Fibroblast of lung (primary cell): Measurements from ENCODE around the gene NUDT8. TPM values are rescaled to one million over a fixed set of nuclear protein-coding genes. Genes with fewer than 3 reads are reported as not detected.

Experiments used
- DNase-seq, 2 donors: peaks; one replicate each; pipeline versions ENCODE4 v3.0.0 to v3.0.0-alpha.2; 2010; ENCODE audit warnings: low read depth in 2 of 2
- H2AFZ ChIP-seq: 2 replicates; pipeline ENCODE4 v1.5.1; 2012; ENCODE audit warnings: low read length, control low read depth, inconsistent platforms
- H3K27ac ChIP-seq: 2 replicates; pipeline ENCODE4 v1.5.1; 2011; ENCODE audit warnings: low read length, control low read depth; ENCODE audit not compliant: insufficient read depth
- H3K27me3 ChIP-seq: 2 replicates; pipeline ENCODE4 v1.5.1; 2011; ENCODE audit warnings: mild to moderate bottlenecking, low read length; ENCODE audit not compliant: control insufficient read depth, insufficient read depth
- H3K36me3 ChIP-seq: 2 replicates; pipeline ENCODE4 v1.5.1; 2011; ENCODE audit warnings: low read length; ENCODE audit not compliant: control insufficient read depth, insufficient read depth
- H3K4me1 ChIP-seq: 2 replicates; pipeline ENCODE4 v1.5.1; 2011; ENCODE audit warnings: low read length; ENCODE audit not compliant: control insufficient read depth, insufficient read depth; ENCODE audit errors: extremely low read depth
- H3K4me2 ChIP-seq: 2 replicates; pipeline ENCODE4 v1.5.1; 2011; ENCODE audit warnings: low read length, control low read depth; ENCODE audit not compliant: insufficient read depth; ENCODE audit errors: extremely low read depth
- H3K4me3 ChIP-seq, 4 experiments: fragments of 200-600 bp in 1 of 4; sonication (generic) in 1 of 4; replicated peaks in 1 of 4; 2 replicates each; pipeline ENCODE4 v1.5.1; 2011 to 2016; ENCODE audit warnings: low read length in 4 of 4, low read depth in 3 of 4, mild to moderate bottlenecking in 3 of 4, control low read depth in 2 of 4, inconsistent platforms in 1 of 4, mixed read lengths in 1 of 4; ENCODE audit not compliant: insufficient read depth in 1 of 4; ENCODE audit errors: control extremely low read depth in 1 of 4
- H3K79me2 ChIP-seq: 2 replicates; pipeline ENCODE4 v1.5.1; 2012; ENCODE audit warnings: mild to moderate bottlenecking, low read length, inconsistent platforms; ENCODE audit not compliant: control insufficient read depth, insufficient read depth
- H3K9ac ChIP-seq: 2 replicates; pipeline ENCODE4 v1.5.1; 2011; ENCODE audit warnings: mild to moderate bottlenecking, low read length, control low read depth; ENCODE audit not compliant: insufficient read depth
- H3K9me3 ChIP-seq: 2 replicates; pipeline ENCODE4 v1.5.1; 2012; ENCODE audit warnings: low read depth, low read length; ENCODE audit not compliant: control insufficient read depth, insufficient read depth
- H4K20me1 ChIP-seq: 2 replicates; pipeline ENCODE4 v1.5.1; 2011; ENCODE audit warnings: low read length; ENCODE audit not compliant: control insufficient read depth, insufficient read depth; ENCODE audit errors: extremely low read depth
- CTCF ChIP-seq, 2 donors: IDR thresholded peaks in 1 of 2; conservative IDR thresholded peaks in 1 of 2; 1 replicate in 1 of 2; 2 replicates in 1 of 2; pipeline ENCODE4 v1.5.1; 2011 to 2012; ENCODE audit warnings: low read length in 2 of 2, control low read depth in 1 of 2, inconsistent platforms in 1 of 2, low read depth in 1 of 2, mild to moderate bottlenecking in 1 of 2
- EZH2 ChIP-seq: IDR thresholded peaks from 2 replicates; pipeline ENCODE4 v1.5.1; 2012; ENCODE audit warnings: low read length, control low read depth, mild to moderate bottlenecking; ENCODE audit errors: missing control alignments
- polyA plus RNA-seq, 2 donors: library from polyadenylated mRNA; depleted of rRNA in 1 of 2; stranded (reverse) in 1 of 2; unstranded in 1 of 2; fragments of >200 nt; gene quantifications; 2 replicates each; pipeline ENCODE4 v1.2.1, GENCODE V29; 2011 to 2012; ENCODE audit warnings: missing spikeins in 1 of 2
- total RNA-seq: library from RNA; depleted of rRNA; stranded (reverse); fragments of >200 nt; gene quantifications from 2 replicates; pipeline ENCODE4 v1.2.1, GENCODE V29; 2014

Gene NUDT8
- total and polyA plus RNA-seq, 2 donors (not counting 1 experiment from before 2014, with no cell fraction given): 0.90 to 5.0 TPM

- H2AFZ ChIP-seq: no peak overlapping the region
- no peaks in the 10 kb centered on the region for H3K9me3 ChIP-seq
- no peaks in the 10 kb centered on the region for H3K4me1 ChIP-seq
- H3K79me2 ChIP-seq: no peaks in the 10 kb centered on the region
- no peak for DNase-seq
- no peaks in the 10 kb centered on the region for H4K20me1 ChIP-seq
- peaks cover 15% of the 10 kb centered on the region for H3K27me3 ChIP-seq
- H3K9ac ChIP-seq: no peak overlapping the region
- no peaks in the 10 kb centered on the region for H3K36me3 ChIP-seq
- H3K4me2 ChIP-seq: no peak overlapping the region
- H3K27ac ChIP-seq: no peak overlapping the region
- H3K4me3 ChIP-seq: no peak overlapping the region
- no peak for TF ChIP-seq CTCF (conservative IDR thresholded peaks at IDR 0.05 in 1 of 2, IDR thresholded peaks at IDR 0.05 in 1 of 2; ENCODE audit: low read depth in 1 of 2, low read length in 2 of 2)
These were observed 12.3 kb downstream of the NUDT8 start for GRCh38 chr11:67617243-67617953.

GRCh38 chr11:67616431-67617242 lies 13.1 kb downstream of the NUDT8 start:
- Histone ChIP-seq H3K4me2 (no peak overlapping the region), H3K4me3 (no peak overlapping the region), H3K9ac (no peak overlapping the region), H3K27me3 (peaks cover 15% of the 10 kb centered on the region), H3K36me3 (no peaks in the 10 kb centered on the region), H2AFZ (no peak overlapping the region), H4K20me1 (no peaks in the 10 kb centered on the region), H3K4me1 (no peaks in the 10 kb centered on the region), H3K27ac (no peak overlapping the region), H3K9me3 (no peaks in the 10 kb centered on the region), H3K79me2 (no peaks in the 10 kb centered on the region)
- no peak for TF ChIP-seq EZH2
- no peak for TF ChIP-seq CTCF (conservative IDR thresholded peaks at IDR 0.05 in 1 of 2, IDR thresholded peaks at IDR 0.05 in 1 of 2; ENCODE audit: low read depth in 1 of 2, low read length in 2 of 2)
- DNase-seq: no peak

DNA sequence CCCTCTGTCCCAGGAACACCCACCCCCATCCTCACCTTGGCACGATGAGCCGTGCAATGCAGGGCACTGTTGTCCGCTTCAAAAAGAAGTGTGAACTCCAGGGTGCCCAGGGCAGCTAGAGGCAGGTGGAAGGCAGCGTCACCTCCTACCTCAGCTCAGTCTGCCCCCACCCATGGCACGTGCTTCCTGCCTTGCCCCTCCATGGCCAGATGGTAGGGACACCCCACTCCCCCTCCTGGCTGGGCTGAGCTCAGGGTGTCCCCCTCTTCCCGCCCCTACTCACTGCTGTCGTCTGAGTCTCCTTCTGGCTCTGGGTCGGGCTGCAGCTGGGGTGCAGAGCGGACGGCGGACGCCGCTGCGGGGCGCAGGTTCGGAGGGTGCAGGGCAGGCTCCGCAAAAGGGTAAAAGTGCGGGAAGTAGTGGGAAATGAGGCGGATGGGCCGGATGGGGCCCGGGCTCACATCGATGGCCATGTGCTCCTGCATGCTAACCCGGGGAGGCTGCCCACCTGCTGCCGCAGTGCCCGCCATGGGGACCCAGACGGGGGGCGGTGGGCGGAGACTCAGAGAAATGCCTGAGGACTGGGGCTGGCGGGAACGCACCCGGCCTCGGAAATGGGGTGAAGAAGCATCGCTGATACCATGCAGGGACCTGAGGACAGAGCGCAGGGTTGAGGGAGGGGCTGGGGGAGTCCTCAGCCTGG lies 13.9 kb downstream of the NUDT8 start:
- Histone ChIP-seq H3K27me3 (peaks cover 15% of the 10 kb centered on the region), H3K9me3 (no peaks in the 10 kb centered on the region), H3K4me1 (no peaks in the 10 kb centered on the region), H3K27ac (no peak overlapping the region), H3K4me3 (no peak overlapping the region), H3K4me2 (no peak overlapping the region), H3K79me2 (no peaks in the 10 kb centered on the region), H3K36me3 (peaks cover 2% of the 10 kb centered on the region), H2AFZ (no peak overlapping the region), H3K9ac (no peak overlapping the region), H4K20me1 (no peaks in the 10 kb centered on the region)
- no peak for TF ChIP-seq EZH2
- TF ChIP-seq CTCF (conservative IDR thresholded peaks at IDR 0.05 in 1 of 2, IDR thresholded peaks at IDR 0.05 in 1 of 2; ENCODE audit: low read depth in 1 of 2, low read length in 2 of 2): no peak
- DNase-seq: no peak
